Activated naive CD4-positive, alpha-beta T cell treated with Interleukin-2 at 50 U/mL for 16 hours (primary cell): Measurements from ENCODE around the gene SEC61B.
A peak's percentile ranks its signal among the peaks of the same experiment; 100 is the strongest.

Experiments
- DNase-seq: peaks from one replicate; pipeline ENCODE4 v3.0.0-alpha.2; 2020

Gene SEC61B

DNA sequence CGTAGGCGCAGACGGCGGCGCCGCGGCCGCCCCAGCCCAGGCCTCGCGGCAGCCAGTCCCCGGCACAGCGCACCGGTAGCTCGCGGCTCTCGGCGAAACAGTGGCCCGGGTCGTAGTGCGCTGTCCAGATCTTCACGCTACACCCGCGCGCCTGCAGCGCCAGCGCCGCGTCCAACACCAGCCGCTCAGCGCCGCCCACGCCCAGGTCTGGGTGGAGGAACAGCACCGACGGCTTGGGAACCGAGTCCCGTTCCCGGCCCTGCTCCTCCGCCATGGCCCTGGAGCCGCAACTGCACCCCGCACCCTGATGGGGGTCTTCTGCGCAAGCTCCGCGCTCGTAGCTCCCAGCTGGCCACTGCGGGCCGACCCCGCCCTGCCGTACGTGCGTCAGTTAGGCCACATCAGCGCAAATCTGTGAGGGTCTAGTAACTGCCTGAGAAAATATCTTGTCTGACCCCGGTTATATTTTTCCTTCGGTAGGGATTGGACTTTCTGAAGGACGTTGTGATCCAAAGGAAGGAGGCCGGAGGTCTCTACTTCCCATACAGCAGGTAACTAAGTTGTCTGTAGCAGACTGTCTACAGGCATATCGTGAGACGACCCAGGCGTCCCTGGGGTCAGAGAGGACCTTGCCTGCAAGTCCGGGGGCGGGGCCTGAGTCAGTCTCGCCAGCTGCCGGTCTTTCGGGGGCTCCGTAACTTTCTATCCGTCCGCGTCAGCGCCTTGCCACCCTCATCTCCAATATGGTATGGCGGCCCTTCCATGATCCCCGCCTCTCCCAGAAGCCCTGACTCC is at the start of gene SEC61B, which contains the start of gene ALG2:
SEC61B (plus strand) TSS at position 662 of the 795 bp plus-strand sequence; CDS start at position 744, 82 bp downstream.
ALG2 (minus strand) TSS at position 322 of the 795 bp plus-strand sequence; CDS start at position 274, 48 bp downstream.
- DNase-seq = peak; percentile 95

DNA sequence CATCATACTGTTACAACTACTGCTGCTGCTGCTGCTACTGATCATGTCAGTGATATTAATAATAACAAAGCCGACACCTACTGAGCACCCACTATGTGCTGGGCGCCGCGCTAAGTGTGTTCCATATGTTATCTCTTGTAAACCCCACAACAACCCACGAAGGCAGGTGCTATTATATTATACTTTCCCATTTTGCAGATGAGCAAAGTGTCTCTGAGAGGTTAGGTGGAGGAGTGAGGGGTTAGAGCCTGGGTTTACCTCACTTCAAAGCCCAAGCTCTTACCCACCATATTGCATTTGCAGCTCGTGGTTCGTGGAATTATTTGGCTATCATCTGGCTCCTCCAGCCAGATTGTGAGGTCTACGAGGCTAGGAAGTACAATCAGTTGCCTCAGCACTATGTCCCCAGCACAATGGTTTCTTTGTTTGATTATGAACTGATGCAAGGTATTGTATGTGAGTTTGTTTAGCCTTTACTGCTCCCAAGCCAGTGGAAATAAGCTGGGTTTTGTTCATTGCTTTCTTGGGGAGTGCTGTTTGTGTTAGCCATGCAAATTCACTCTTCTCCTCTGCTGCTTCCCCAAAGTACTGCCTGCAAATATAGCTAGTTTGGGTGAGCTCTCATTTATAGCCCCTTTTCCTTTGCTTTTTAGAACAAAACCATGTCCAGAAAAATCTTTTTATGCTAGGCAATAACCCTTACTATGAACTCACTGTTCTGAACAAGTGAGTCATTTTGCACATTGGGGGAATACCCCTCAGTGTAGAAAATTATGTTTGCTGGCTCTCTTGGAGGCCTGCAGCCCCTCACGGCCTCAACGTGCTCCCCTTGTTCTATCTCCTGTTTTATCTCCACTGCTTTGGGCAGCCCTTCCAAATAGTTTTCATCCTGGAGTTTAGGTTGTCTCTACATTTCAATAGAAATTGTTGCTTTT is 48.2 kb upstream of the SEC61B start:
- no peak for DNase-seq

DNA sequence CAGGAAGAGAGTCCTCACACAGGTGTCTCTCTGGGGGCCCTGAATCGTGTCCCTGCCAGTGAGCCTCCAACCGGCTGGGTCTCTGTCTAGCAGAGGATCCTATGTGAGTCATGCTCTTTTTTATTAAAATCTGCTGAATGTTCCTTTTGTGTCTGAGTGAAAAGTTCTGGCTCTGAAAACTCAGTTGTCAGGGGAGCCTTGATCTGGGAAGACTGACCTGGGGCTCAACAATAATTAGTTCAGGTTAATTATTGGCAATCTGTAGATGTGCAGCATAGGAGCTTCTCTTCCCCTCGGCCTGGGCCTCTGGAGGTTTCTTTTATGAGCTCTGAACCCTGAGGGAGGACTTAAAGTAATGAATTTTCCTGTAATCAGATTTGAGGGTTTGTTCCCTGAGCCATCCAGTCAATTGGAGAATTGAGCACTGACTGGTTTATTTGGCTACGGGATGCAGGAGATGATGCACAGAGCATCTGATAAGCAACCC is 45.5 kb upstream of the SEC61B start:
- DNase-seq = no peak

DNA sequence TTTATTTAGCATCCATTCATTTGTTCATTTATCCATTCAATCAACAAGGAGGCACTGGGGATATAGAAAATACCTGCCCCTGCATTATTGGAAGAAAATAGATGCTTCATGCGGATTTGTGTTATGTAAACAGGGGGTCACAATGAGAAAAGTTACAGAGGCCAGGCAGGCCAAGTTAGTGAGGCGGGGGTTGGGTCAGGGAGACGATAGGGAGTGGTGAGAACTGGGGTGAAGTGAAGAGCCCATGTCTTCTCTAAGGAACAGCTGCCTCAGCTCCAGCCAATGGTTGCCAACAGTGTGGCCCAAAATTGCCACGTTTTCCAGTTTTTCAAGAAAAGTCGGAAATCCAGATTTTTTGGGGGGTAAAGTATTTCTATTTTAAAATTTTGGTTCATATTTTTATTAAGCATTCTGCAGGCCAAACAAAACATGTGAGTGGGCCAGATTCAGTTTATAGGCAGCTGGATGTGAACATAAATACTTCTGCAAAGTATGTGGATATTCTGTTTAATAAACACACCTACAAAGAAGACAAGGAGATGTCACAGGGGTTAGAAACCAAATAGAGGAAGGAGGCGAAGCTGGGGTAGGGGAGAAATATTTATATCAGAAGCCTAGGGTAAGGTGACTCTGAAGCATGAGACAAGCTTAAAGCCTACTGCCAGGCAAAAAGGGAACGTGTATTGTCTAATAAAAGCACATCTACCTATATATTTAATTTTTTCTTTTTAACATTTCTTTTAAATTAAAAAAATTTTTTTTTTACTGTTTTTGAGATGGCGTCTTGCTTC is 44.3 kb upstream of the SEC61B start:
- no peak for DNase-seq

DNA sequence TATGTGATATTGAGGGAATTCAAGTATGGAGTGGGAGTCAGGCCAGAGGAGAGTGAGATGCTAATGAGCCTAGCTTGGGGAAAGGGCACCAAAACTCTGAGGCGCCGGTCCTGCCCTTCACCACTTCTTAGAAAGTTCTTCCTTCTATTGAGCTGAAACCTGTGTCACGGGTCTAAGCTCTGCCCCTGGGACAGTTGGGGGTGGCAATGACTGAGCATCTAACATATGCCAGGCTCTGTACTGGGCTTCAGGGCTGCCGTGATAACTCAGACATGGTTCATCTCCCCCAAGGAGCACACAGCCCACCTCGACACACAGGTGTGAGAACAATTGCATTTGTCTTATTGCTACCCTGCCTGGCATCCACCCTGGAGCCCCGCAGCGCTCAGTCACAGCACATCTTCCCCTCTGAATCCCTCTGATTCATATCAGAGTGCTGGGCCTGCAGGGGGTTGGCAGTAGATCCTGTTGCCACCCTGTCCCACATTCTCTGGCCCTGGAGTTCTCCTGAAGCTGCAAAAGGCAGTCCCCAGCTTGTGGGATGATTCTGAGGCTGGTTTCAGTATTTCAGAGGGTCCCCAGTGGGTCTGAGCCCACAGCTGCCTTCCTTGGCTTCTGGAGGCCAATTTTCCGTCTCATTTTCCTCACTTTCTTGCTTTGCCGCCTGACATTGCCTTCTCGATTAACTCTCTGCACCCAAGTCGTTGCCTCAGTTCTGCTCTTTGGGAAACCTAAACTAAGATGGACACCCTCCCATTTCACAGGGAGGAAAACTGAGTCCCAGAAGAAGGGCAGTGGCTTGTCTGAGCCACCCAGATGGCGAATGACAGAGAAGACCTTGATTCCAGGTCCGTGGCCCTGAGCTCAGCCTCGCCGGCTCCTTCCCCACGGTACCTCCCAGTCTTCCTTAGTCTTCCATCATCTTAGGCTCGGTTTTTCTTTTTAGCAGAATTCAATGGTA is 42.9 kb upstream of the SEC61B start:
- no peak for DNase-seq

DNA sequence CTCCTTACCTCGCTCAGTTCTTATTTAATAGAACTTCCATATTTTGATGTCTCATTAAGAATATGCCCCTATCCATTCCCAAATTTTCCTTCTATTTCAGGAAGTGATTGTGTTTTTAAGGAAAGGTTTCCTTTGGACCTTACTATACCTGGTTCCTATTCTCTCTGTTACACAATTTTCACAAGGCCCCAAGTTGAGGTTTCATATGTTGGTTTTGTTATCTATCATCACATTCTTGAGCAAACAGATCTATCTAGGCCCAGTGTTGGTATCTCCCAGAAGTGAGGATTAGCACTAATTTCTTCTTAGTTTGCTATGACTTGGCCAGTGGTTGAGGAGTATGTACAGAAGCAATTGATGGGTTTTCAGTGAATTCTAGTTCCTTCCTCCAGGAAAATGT is 41.9 kb upstream of the SEC61B start:
- DNase-seq = no peak

DNA sequence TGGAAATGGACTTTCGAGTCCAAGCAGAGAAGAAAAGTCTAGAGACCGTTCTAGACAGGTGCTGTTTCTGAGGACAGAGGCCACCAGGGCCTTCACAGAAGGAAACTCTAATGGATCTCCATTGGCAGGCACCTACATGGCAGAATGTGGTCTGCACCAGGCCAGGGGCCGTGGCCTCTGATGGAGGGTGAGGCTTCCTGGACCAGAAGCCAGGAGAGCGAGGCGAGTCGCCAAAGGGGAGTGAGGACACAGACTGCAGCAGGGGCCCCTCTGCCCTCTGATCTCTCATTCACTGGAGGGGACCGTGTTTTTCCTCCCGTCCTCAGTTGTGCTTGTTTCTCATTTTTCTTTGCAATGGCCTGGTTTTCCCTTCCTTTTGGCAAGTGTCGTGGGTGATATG is 41.4 kb upstream of the SEC61B start:
- no peak for DNase-seq

DNA sequence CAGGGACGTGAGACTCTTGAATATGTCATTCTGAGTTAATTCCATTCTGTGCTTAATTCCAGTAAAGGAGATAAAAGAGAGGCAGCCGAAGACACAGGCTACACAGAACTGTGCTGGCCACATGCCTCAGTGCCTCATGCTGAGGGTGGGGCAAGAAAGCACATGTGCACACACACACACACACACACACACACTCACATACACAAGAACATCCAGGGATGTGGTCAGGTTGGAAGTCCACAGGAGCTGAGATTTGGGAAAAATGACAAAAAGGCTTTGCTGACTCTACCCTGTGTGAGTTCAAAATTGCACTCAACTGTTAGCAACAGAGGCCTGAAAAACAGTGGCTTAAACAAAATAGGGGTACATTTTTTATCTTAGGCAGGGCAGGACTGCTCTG is 40.9 kb upstream of the SEC61B start:
- no peak for DNase-seq

DNA sequence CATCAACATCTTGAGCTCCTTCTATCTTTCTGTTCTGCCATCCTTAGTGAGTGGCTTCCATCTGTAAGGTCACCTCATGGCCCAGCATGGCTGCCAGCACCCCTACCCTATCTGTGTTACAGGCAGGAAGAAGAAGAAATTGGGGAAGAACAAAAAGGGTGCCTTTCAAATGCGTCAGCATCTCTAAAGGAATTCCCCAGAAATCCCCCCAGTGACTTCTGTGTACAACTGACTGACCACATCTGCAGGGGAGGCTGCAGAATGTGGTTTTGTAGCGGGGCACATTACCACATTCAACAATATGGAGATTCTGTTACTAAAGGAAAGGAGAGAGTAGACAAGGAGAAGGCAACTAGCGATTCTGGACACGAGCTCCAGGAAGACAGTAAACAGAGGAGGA is 40.5 kb upstream of the SEC61B start:
- DNase-seq = no peak

DNA sequence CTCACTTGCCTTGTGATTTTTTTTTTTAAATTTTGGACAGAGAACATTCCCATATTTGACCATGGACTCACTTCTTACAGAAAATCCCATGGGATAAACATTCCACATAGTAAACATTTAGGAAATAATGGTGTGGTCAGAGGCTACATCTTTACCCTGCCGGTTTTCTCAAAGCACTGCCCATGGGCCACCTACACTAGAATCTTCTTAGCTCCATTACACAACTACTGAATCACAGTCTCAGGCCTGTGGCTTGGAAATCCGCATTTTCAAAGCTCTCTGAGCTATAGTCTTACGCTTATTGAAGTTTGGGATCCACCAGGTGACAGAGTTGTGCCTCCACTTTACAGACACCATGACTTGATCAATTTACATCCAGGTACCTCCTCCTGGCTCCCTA is 39.7 kb upstream of the SEC61B start:
- no peak for DNase-seq

DNA sequence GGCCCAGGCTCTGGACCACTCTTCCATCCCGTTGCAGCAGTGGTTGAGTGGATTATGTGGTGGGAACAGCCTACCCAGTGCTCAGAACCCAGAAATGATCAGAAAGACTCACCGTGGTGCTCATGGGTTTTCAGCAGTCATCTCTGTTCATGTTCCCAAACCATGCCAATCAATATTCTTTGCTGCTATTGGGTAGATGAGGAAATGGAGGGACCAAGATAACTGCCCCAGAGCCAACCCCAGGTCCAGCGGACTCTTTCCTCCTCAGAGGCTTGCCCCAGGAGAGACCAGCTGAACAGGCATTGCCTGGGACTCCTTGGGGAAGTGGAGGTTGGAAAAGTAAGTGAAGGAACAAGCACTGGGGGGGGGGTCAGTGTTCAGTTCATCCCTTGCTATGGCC is 38.5 kb upstream of the SEC61B start:
- no peak for DNase-seq

DNA sequence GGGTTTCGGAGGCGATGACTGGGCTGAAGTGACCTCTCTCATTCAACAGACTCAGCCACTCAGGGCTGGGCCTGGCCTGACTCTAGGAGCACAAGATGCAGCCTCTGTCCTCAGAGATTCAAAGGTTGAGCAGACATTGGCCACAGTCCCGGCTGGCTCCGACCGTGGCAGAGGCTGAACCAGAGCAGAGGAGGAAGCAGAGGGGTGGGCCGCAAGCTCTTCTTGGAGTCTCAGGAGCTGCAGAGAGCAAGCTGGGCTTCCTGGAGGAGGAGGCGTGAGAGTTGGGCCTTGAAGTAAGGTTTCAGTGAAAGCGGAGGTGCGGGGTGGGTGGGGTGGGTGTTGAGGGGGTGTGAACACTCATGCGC is 38.0 kb upstream of the SEC61B start:
- no peak for DNase-seq

DNA sequence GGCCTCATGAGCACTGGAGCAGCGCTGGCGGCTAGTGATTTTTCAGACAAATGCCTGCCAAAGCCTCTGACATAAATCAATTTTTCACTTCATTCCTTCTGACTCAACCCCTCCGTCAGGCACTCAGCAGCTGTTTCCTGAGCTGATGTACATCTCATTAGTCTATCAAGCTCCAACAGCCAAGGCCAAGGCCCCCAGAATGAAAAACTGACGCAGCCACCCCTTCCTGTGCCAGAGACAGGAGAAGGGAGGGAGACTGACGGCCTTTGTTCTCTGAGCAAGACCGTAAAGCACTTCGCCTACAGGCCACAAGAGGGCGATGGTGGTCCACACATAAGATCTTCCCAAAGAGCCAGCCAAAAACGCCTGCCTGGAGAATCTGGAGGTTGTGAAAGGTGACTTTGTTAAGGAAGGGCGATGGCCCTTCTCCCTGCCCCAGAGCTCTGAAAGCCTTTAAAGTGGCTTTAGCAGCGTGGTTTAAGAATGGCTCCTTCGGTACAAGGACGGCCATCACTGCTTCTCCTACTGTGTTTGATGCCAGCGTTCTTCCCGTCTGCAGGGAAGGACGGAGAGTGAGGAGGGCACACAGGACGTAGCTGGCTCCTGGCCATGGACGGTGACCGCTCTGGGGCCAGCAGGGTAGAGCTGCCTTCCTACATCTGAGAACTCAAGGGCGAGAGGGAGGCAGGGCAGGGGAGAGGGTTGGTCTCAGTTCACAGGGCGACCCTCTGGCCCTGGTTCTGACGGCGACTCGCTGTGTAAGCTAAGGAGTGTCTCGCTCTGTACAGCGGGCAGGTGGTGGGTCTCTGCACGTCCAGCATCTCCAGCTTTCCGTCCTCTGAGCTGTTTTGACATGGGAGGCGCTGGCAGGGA is 37.4 kb upstream of the SEC61B start:
- peak; percentile 74 for DNase-seq

DNA sequence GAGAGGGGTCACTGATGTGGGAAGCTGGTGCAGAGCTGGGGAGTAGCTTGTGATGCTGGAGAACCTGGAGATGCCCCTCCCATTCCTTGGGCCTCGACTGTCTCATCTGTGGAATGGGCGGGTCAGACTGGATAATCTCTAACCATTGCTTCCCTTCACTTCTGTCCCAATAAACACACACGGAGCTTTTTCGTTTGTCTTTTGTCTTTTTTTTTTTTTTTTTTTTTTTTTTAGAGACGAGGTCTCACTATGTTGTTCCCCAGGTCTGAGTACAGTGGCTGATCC is 36.8 kb upstream of the SEC61B start:
- no peak for DNase-seq

DNA sequence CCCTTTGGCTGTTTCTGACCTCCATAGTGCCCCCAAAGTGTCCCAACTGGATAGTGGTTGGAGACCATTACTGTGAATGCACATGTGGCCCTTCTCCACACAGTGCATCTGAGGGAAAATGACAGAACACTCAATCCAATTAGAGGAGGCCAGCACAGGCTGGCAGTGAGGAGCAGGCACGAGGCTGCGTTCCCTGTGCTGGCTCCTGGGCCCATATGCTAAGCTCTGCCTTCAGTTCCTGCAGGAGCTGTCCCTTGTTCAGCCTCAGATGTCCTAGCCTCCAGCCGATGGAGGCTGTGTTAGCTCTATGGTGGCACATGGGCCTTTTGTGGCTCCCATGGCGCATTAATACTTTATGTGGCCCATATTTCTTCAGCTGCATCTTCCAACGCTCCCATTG is 36.1 kb upstream of the SEC61B start:
- no peak for DNase-seq

DNA sequence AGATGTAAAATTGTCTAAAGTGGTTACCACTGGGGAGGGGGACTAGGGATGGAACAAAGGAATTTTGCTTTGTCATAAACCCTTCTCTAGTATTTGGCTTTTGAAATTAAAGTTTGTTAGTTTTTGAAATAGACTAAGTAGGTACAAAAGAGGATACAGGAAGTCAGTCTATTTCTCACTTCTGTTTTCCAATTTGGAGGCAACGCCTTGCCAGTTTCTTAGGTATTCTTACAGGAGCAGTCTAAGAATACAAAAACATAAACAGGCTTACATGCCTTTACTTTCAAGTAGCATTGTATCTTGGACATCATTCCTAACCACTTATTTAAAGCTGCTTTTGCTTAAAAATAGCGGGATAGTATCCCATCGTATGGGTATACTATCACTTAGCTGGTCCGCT is 34.8 kb upstream of the SEC61B start:
- no peak for DNase-seq

DNA sequence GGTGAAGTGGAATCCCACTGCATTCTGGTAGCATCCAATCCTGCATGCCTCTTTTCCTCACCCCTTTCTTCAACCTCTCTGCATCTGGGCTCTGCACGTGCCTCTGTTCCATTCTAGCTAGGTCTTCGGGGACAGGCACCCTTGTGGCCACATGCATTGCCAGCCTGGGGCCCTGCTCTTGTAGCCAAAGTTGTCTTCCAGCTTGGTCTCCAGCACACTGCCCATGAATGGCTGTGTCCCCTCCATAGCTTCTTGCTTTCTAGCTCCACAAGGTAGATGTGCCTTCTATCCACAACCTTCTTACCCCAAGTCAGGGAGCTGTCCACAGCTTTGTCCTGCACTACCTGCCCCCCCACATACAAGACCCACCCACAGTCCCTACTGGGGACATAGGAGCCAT is 32.9 kb upstream of the SEC61B start:
- no peak for DNase-seq

DNA sequence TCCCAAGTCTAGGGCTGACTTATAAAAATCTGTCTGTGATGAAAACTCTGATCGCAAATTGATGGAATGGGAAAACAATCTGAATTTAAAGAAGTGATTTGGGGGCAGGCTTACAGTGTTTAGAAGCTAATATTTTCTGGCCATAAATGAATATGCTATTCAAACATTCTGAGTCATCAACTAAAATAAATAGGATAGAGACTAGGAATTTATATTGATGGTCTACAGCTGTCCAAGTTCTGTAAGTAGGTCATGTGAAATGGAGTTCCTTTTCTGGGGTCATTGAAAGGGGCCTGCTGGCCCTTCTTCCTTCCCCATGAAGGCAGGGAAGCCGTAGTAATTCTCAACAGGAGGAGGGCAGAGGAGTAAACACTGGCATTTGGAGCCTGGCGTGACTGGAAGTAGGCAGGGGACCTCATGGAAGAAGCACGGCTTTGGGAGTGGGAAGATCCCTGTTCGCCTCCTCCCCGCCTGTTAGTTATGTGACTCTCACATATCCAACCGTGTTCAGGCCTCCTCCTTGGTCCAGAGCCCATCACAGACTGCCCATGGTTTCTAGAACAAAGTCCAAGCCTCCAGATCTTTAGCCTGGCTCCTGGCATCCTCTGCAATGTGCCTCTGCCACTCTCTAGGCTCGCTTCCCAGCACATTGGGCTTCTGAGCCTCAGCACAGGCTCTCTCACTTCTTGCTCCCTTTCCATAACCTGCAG is 32.0 kb upstream of the SEC61B start:
- DNase-seq = no peak

DNA sequence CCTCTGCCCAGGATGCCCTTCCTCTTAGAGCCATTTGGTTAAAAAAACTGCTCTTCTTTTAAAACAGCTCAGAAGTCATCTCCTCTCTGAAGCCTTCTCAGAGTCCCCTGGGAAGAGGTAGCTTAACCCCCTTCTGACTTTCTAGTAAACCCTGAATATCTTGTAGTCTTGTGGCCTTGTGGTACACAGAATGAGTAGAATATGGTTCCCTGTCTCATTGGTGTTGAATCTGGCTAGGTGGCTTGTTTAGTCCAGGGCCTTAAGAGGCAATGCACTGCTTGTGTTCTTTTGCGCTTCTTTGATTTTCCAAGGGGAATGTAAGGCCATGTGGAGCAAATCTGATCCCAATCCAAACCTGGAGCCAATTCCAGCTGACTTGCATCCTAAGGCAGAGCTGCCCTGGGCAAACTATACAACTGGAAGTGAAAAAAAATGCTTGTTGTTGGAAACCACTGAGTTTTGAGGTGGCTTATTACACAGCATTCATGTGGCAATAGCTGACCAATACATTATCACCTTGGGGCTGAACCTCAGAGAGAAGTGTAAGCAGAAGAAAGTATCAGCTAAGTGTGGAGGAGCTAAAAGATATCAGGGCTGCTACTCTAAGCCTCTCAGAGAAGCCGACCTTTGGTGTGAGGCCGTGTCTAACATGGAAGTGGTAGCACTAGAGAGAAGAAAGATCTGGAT is 31.3 kb upstream of the SEC61B start:
- DNase-seq = no peak
